ENCODE results near the gene CUL9. TPM values are rescaled to one million over a fixed set of nuclear protein-coding genes. Genes with fewer than 3 reads are reported as not detected.

CUL9 gene
- total and polyA plus RNA-seq, 2 donors from 2014 or later: 34.7 to 47.3 TPM

GRCh38 chr6:43207286-43207685 is 25.3 kb downstream of the CUL9 start:
- DNase-seq: no peak
- Histone ChIP-seq H3K9ac (ENCODE audit: low read length in 3 of 3) (no peak overlapping the region), H3K4me3 (ENCODE audit: low read length in 3 of 3) (no peak overlapping the region), H3K27ac (ENCODE audit: low read depth in 2 of 2, low read length in 2 of 2) (no peak overlapping the region), H3K4me1 (ENCODE audit: control insufficient read depth in 2 of 3, insufficient read depth in 2 of 3, low read depth in 1 of 3, low read length in 3 of 3) (no peaks in the 10 kb centered on the region), H3K9me3 (ENCODE audit: control insufficient read depth in 2 of 3, insufficient read depth in 1 of 3, low read length in 3 of 3) (no peaks in the 10 kb centered on the region), H3K36me3 (ENCODE audit: control insufficient read depth in 2 of 3, insufficient read depth in 3 of 3, low read length in 3 of 3) (peaks cover 0 to 9% (median 0%) of the 10 kb centered on the region in 3 donors), H3K27me3 (ENCODE audit: control insufficient read depth, insufficient read depth, low read length) (no peaks in the 10 kb centered on the region)
- no peak for TF ChIP-seq CTCF (IDR thresholded peaks at IDR 0.05; ENCODE audit: borderline replicate concordance, extremely low read depth, insufficient read depth)
- FAIRE-seq: no peak
- intact Hi-C loops (cut with DNase I): no loop called here

GRCh38 chr6:43211955-43212354 is 30.0 kb downstream of the CUL9 start:
- Histone ChIP-seq H3K27me3 (ENCODE audit: control insufficient read depth, insufficient read depth, low read length) (no peaks in the 10 kb centered on the region), H3K9me3 (ENCODE audit: control insufficient read depth in 2 of 3, insufficient read depth in 1 of 3, low read length in 3 of 3) (no peaks in the 10 kb centered on the region), H3K36me3 (ENCODE audit: control insufficient read depth in 2 of 3, insufficient read depth in 3 of 3, low read length in 3 of 3) (peaks cover 0 to 17% (median 0%) of the 10 kb centered on the region in 3 donors), H3K4me3 (ENCODE audit: low read length in 3 of 3) (no peak overlapping the region), H3K27ac (ENCODE audit: low read depth in 2 of 2, low read length in 2 of 2) (no peak overlapping the region), H3K4me1 (ENCODE audit: control insufficient read depth in 2 of 3, insufficient read depth in 2 of 3, low read depth in 1 of 3, low read length in 3 of 3) (no peaks in the 10 kb centered on the region), H3K9ac (ENCODE audit: low read length in 3 of 3) (no peak overlapping the region)
- TF ChIP-seq CTCF (IDR thresholded peaks at IDR 0.05; ENCODE audit: borderline replicate concordance, extremely low read depth, insufficient read depth): no peak
- DNase-seq: peak in 2 of 5 donors; percentile 51 to 54
- no peak for FAIRE-seq
- intact Hi-C loops (cut with DNase I): no loop called here

- no peak overlapping the region for H3K9ac ChIP-seq (ENCODE audit: low read length in 3 of 3)
- no peaks in the 10 kb centered on the region for H3K4me1 ChIP-seq (ENCODE audit: control insufficient read depth in 2 of 3, insufficient read depth in 2 of 3, low read depth in 1 of 3, low read length in 3 of 3)
- no peak for TF ChIP-seq CTCF (IDR thresholded peaks at IDR 0.05; ENCODE audit: borderline replicate concordance, extremely low read depth, insufficient read depth)
- no peak for DNase-seq
- no peaks in the 10 kb centered on the region for H3K9me3 ChIP-seq (ENCODE audit: control insufficient read depth in 2 of 3, insufficient read depth in 1 of 3, low read length in 3 of 3)
- no peak for FAIRE-seq
- no peaks in the 10 kb centered on the region for H3K27me3 ChIP-seq (ENCODE audit: control insufficient read depth, insufficient read depth, low read length)
- H3K4me3 ChIP-seq (ENCODE audit: low read length in 3 of 3): no peak overlapping the region
- peaks cover 0 to 17% (median 2%) of the 10 kb centered on the region in 3 donors for H3K36me3 ChIP-seq (ENCODE audit: control insufficient read depth in 2 of 3, insufficient read depth in 3 of 3, low read length in 3 of 3)
- intact Hi-C loops (cut with DNase I): no loop called here
- no peak overlapping the region for H3K27ac ChIP-seq (ENCODE audit: low read depth in 2 of 2, low read length in 2 of 2)
Observed at GRCh38 chr6:43213431-43213830, 31.4 kb downstream of the CUL9 start.

GRCh38 chr6:43215066-43215465 is 33.1 kb downstream of the CUL9 start:
- intact Hi-C loops (cut with DNase I): no loop called here
- no peak for TF ChIP-seq CTCF (IDR thresholded peaks at IDR 0.05; ENCODE audit: borderline replicate concordance, extremely low read depth, insufficient read depth)
- H3K4me1 ChIP-seq (ENCODE audit: control insufficient read depth in 2 of 3, insufficient read depth in 2 of 3, low read depth in 1 of 3, low read length in 3 of 3): no peaks in the 10 kb centered on the region
- DNase-seq: peak in 1 of 5 donors; percentile 15
- no peak for FAIRE-seq
- H3K9ac ChIP-seq (ENCODE audit: low read length in 3 of 3): no peak overlapping the region
- peaks cover 0 to 17% (median 3%) of the 10 kb centered on the region in 3 donors for H3K36me3 ChIP-seq (ENCODE audit: control insufficient read depth in 2 of 3, insufficient read depth in 3 of 3, low read length in 3 of 3)
- H3K27me3 ChIP-seq (ENCODE audit: control insufficient read depth, insufficient read depth, low read length): no peaks in the 10 kb centered on the region
- no peaks in the 10 kb centered on the region for H3K9me3 ChIP-seq (ENCODE audit: control insufficient read depth in 2 of 3, insufficient read depth in 1 of 3, low read length in 3 of 3)
- H3K27ac ChIP-seq (ENCODE audit: low read depth in 2 of 2, low read length in 2 of 2): no peak overlapping the region
- H3K4me3 ChIP-seq (ENCODE audit: low read length in 3 of 3): no peak overlapping the region

Data from kidney (tissue), 14 donors.